Measurements from ENCODE around the gene RHCG.

GRCh38 chr15:89523101-89523500 lies 26.7 kb upstream of the RHCG start:
- TF ChIP-seq, protein P1, sequence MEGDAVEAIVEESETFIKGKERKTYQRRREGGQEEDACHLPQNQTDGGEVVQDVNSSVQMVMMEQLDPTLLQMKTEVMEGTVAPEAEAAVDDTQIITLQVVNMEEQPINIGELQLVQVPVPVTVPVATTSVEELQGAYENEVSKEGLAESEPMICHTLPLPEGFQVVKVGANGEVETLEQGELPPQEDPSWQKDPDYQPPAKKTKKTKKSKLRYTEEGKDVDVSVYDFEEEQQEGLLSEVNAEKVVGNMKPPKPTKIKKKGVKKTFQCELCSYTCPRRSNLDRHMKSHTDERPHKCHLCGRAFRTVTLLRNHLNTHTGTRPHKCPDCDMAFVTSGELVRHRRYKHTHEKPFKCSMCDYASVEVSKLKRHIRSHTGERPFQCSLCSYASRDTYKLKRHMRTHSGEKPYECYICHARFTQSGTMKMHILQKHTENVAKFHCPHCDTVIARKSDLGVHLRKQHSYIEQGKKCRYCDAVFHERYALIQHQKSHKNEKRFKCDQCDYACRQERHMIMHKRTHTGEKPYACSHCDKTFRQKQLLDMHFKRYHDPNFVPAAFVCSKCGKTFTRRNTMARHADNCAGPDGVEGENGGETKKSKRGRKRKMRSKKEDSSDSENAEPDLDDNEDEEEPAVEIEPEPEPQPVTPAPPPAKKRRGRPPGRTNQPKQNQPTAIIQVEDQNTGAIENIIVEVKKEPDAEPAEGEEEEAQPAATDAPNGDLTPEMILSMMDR (IDR thresholded peaks at IDR 0.05) = no peak
- no peak for TF ChIP-seq ZFX (IDR thresholded peaks at IDR 0.05; ENCODE audit: borderline replicate concordance)

All from 22Rv1 (cell line).